Neural crest cell (in vitro differentiated cells): ENCODE data around the gene CALB2. TPM values are rescaled to one million over a fixed set of nuclear protein-coding genes. Genes with fewer than 3 reads are reported as not detected.

ENCODE experiments used
- DNase-seq: peaks from one replicate; pipeline ENCODE4 v3.0.0; 2021; ENCODE audit warnings: low read depth, mixed read lengths, low spot score
- H3K27ac Mint-ChIP-seq: one replicate; pipeline ENCODE4 v1.8.0; 2021; ENCODE audit warnings: mild to moderate bottlenecking, mixed read lengths; ENCODE audit not compliant: unreplicated experiment
- H3K27me3 Mint-ChIP-seq: 2 replicates; pipeline ENCODE4 v1.8.0; 2021; ENCODE audit warnings: low read depth, mild to moderate bottlenecking, mixed read lengths
- H3K36me3 Mint-ChIP-seq: 2 replicates; pipeline ENCODE4 v1.8.0; 2021; ENCODE audit warnings: low read depth, mild to moderate bottlenecking, mixed read lengths
- H3K4me1 Mint-ChIP-seq: 2 replicates; pipeline ENCODE4 v1.8.0; 2021; ENCODE audit warnings: mixed read lengths
- H3K4me3 Mint-ChIP-seq: one replicate; pipeline ENCODE4 v1.8.0; 2021; ENCODE audit warnings: mild to moderate bottlenecking, mixed read lengths
- H3K9me3 Mint-ChIP-seq: 2 replicates; pipeline ENCODE4 v1.8.0; 2021; ENCODE audit warnings: mixed read lengths
- CTCF ChIP-seq: fragments of 200-600 bp; sonication (generic); conservative IDR thresholded peaks from 2 replicates; pipeline ENCODE4 v1.5.0; 2021; ENCODE audit warnings: antibody characterized with exemption, mild to moderate bottlenecking
- total RNA-seq: library from RNA; stranded (reverse); gene quantifications from 2 replicates; pipeline ENCODE4 v1.2.1, GENCODE V29; 2021

CALB2 gene
- total RNA-seq, 1 donor from 2014 or later, result not detected

GRCh38 chr16:71426069-71426879, 67.8 kb downstream of the CALB2 start:
- Mint-ChIP-seq H3K4me1 (peaks cover 7% of the 10 kb centered on the region), H3K4me3 (peak overlapping the region; percentile 92), H3K36me3 (peaks cover 5% of the 10 kb centered on the region), H3K9me3 (peaks cover 5% of the 10 kb centered on the region), H3K27ac (no peak overlapping the region), H3K27me3 (peaks cover 88% of the 10 kb centered on the region)
- TF ChIP-seq CTCF, result no peak
- DNase-seq, result peak; percentile 65

GRCh38 chr16:71426880-71427615, 68.5 kb downstream of the CALB2 start:
- no peak for TF ChIP-seq CTCF
- H3K9me3 Mint-ChIP-seq, result peaks cover 5% of the 10 kb centered on the region
- H3K36me3 Mint-ChIP-seq, result peaks cover 5% of the 10 kb centered on the region
- peaks cover 88% of the 10 kb centered on the region for H3K27me3 Mint-ChIP-seq
- H3K4me3 Mint-ChIP-seq, result peak overlapping the region; percentile 92
- H3K4me1 Mint-ChIP-seq, result peaks cover 7% of the 10 kb centered on the region
- no peak for DNase-seq
- no peak overlapping the region for H3K27ac Mint-ChIP-seq

GRCh38 chr16:71428385-71428784, 69.9 kb downstream of the CALB2 start:
- Mint-ChIP-seq H3K9me3 (peaks cover 5% of the 10 kb centered on the region), H3K36me3 (peaks cover 5% of the 10 kb centered on the region), H3K4me3 (no peak overlapping the region)

GRCh38 chr16:71428883-71429282, 70.4 kb downstream of the CALB2 start:
- peaks cover 5% of the 10 kb centered on the region for H3K36me3 Mint-ChIP-seq
- no peak for TF ChIP-seq CTCF
- H3K27me3 Mint-ChIP-seq, result peaks cover 80% of the 10 kb centered on the region
- DNase-seq, result no peak
- peaks cover 5% of the 10 kb centered on the region for H3K9me3 Mint-ChIP-seq
- no peak overlapping the region for H3K4me3 Mint-ChIP-seq
- H3K27ac Mint-ChIP-seq, result no peak overlapping the region
- peaks cover 7% of the 10 kb centered on the region for H3K4me1 Mint-ChIP-seq

More at GRCh38 chr16:71428385-71428784, 69.9 kb downstream of the CALB2 start:
- no peak overlapping the region for H3K27ac Mint-ChIP-seq
- no peak for DNase-seq
- no peak for TF ChIP-seq CTCF
- H3K4me1 Mint-ChIP-seq, result peaks cover 7% of the 10 kb centered on the region
- H3K27me3 Mint-ChIP-seq, result peaks cover 83% of the 10 kb centered on the region

GRCh38 chr16:71429581-71429980, 71.1 kb downstream of the CALB2 start:
- peaks cover 75% of the 10 kb centered on the region for H3K27me3 Mint-ChIP-seq
- peaks cover 5% of the 10 kb centered on the region for H3K36me3 Mint-ChIP-seq
- H3K27ac Mint-ChIP-seq, result no peak overlapping the region
- peaks cover 5% of the 10 kb centered on the region for H3K9me3 Mint-ChIP-seq
- H3K4me3 Mint-ChIP-seq, result no peak overlapping the region
- DNase-seq, result no peak
- H3K4me1 Mint-ChIP-seq, result peaks cover 7% of the 10 kb centered on the region
- no peak for TF ChIP-seq CTCF
